Prostate gland (tissue), 2 donors: ENCODE results near the gene MTFMT. TPM values are rescaled to one million over a fixed set of nuclear protein-coding genes. Genes with fewer than 3 reads are reported as not detected.

Source experiments
- DNase-seq: peaks from one replicate; pipeline ENCODE4 v3.0.0-alpha.2; 2019; ENCODE audit warnings: low spot score
- H3K27ac ChIP-seq, 2 donors: fragments of 200-600 bp; sonication (generic); 2 replicates each; pipeline ENCODE4 v1.5.1; 2017 to 2019
- H3K27me3 ChIP-seq: fragments of 200-600 bp; sonication (generic); replicated peaks from 2 replicates; pipeline ENCODE4 v1.5.1; 2019; ENCODE audit not compliant: insufficient read depth
- H3K36me3 ChIP-seq, 2 donors: fragments of 200-600 bp; sonication (generic); 1 replicate in 1 of 2; 2 replicates in 1 of 2; pipeline versions ENCODE4 v1.5.1 to v1.8.1; 2017 to 2019
- H3K4me1 ChIP-seq: fragments of 200-600 bp; sonication (generic); replicated peaks from 2 replicates; pipeline ENCODE4 v1.5.1; 2019
- H3K4me3 ChIP-seq, 2 donors: fragments of 200-600 bp; sonication (generic); 2 replicates each; pipeline ENCODE4 v1.5.1; 2017 to 2019
- H3K9me3 ChIP-seq: fragments of 200-600 bp; sonication (generic); 2 replicates; pipeline ENCODE4 v1.5.1; 2017
- CTCF ChIP-seq, 4 experiments: fragments of 200-600 bp in 2 of 4; fragments of 450-650 bp in 2 of 4; sonication (generic) in 2 of 4; IDR thresholded peaks; 1 replicate in 3 of 4; 2 replicates in 1 of 4; pipeline ENCODE4 v1.5.1; 2016 to 2019; ENCODE audit warnings: antibody characterized with exemption in 4 of 4, mild to moderate bottlenecking in 2 of 4, moderate library complexity in 2 of 4
- POLR2A ChIP-seq: fragments of 450-650 bp; IDR thresholded peaks from one replicate; pipeline ENCODE4 v1.6.1; 2016; ENCODE audit warnings: antibody characterized with exemption, mild to moderate bottlenecking
- POLR2AphosphoS5 ChIP-seq: sonication (generic); formaldehyde crosslinking; IDR thresholded peaks from one replicate; pipeline ENCODE4 v1.6.1; 2017; ENCODE audit warnings: antibody characterized with exemption
- WGBS: methylation state at CpG from one replicate; pipeline ENCODE4 v1.1.5; 2018; 5-methylcytosine and 5-hydroxymethylcytosine counted together
- intact Hi-C: fragments of 100-400 bp; cut with DNase I; formaldehyde crosslinking; loops from one replicate; pipeline ENCODE4 v1.14.2; 2022
- total RNA-seq, 2 donors: library from RNA; depleted of rRNA; stranded (reverse); fragments of >200 nt; gene quantifications; one replicate each; pipeline ENCODE4 v1.1.0, GENCODE V29; 2016

MTFMT gene
- total RNA-seq, 2 donors from 2014 or later = 31.0 to 37.9 TPM

GRCh38 chr15:64959128-64959527 is 70.3 kb downstream of the MTFMT start:
- H3K9me3 ChIP-seq = no peaks in the 10 kb centered on the region
- H3K27ac ChIP-seq = no peak overlapping the region
- no peaks in the 10 kb centered on the region for H3K4me1 ChIP-seq
- H3K36me3 ChIP-seq = peaks cover 3 to 16% of the 10 kb centered on the region in 2 donors
- TF ChIP-seq POLR2AphosphoS5 = no peak
- no peak for TF ChIP-seq CTCF (IDR thresholded peaks at IDR 0.05)
- no peak for TF ChIP-seq POLR2A
- H3K27me3 ChIP-seq = no peaks in the 10 kb centered on the region
- H3K4me3 ChIP-seq = no peak overlapping the region
- no peak for DNase-seq
- intact Hi-C loops = no loop called here
- 97% methylated on average over 9 of the region's 9 CpGs for WGBS

- Histone ChIP-seq H3K27me3 (no peaks in the 10 kb centered on the region), H3K4me1 (no peaks in the 10 kb centered on the region), H3K36me3 (peaks cover 0 to under 1% of the 10 kb centered on the region in 2 donors), H3K27ac (no peak overlapping the region), H3K9me3 (no peaks in the 10 kb centered on the region), H3K4me3 (no peak overlapping the region)
- DNase-seq = no peak
- TF ChIP-seq POLR2AphosphoS5 = no peak
- no peak for TF ChIP-seq CTCF (IDR thresholded peaks at IDR 0.05)
- no peak for TF ChIP-seq POLR2A
- WGBS = 84% methylated on average over 2 of the region's 3 CpGs
- intact Hi-C loops = no loop called here
Measured at GRCh38 chr15:64954395-64954794, 75.0 kb downstream of the MTFMT start.

- Histone ChIP-seq H3K27ac (no peak overlapping the region), H3K9me3 (no peaks in the 10 kb centered on the region), H3K4me3 (no peak overlapping the region), H3K4me1 (no peaks in the 10 kb centered on the region), H3K36me3 (no peaks in the 10 kb centered on the region), H3K27me3 (no peaks in the 10 kb centered on the region)
- TF ChIP-seq CTCF (IDR thresholded peaks at IDR 0.05) (no peak), POLR2A (no peak), POLR2AphosphoS5 (no peak)
- 96% methylated on average over 2 of the region's 2 CpGs for WGBS
- intact Hi-C loops = no loop called here
- DNase-seq = no peak
Measured at GRCh38 chr15:64951777-64952418, 77.5 kb downstream of the MTFMT start.

Other genes with a start within 250 kb of the MTFMT start
- gene PIF1, start 204.0 kb downstream of the MTFMT start, total RNA-seq = 1 to 10 TPM in 1 of 2 donors, under 1 TPM in 1; 0.82 to 9.8 TPM
- 10 to 100 TPM in 1 of 2 donors, 1 to 10 TPM in 1; 8.6 to 31.8 TPM for gene PLEKHO2, start 187.7 kb downstream of the MTFMT start, total RNA-seq
- 10 to 100 TPM in 1 of 2 donors, 1 to 10 TPM in 1; 3.3 to 23.9 TPM for gene ANKDD1A, start 117.7 kb downstream of the MTFMT start, total RNA-seq
- 10 to 100 TPM; 95.8 to 98.8 TPM for gene SPG21, start 39.7 kb downstream of the MTFMT start, total RNA-seq
- under 1 TPM in 1 of 2 donors, not detected in 1; 0.68 TPM for gene SLC51B, start 15.7 kb upstream of the MTFMT start, total RNA-seq
- gene RASL12, start 38.4 kb upstream of the MTFMT start, total RNA-seq = 100 to 1,000 TPM in 1 of 2 donors, 10 to 100 TPM in 1; 56.3 to 124 TPM
- under 1 TPM in 1 of 2 donors, not detected in 1; 0.57 TPM for gene KBTBD13, start 47.1 kb upstream of the MTFMT start, total RNA-seq
- 1 to 10 TPM; 1.9 to 8.5 TPM for gene UBAP1L, start 85.6 kb upstream of the MTFMT start, total RNA-seq
- gene PDCD7, start 104.2 kb upstream of the MTFMT start, total RNA-seq = 10 to 100 TPM; 30.8 to 43.6 TPM
- 10 to 100 TPM; 36.2 to 41.2 TPM for gene CLPX, start 155.7 kb upstream of the MTFMT start, total RNA-seq
- 10 to 100 TPM in 1 of 2 donors, under 1 TPM in 1; 0.82 to 27.8 TPM for gene CILP, start 181.8 kb upstream of the MTFMT start, total RNA-seq